CD4-positive, alpha-beta T cell treated with Interleukin-2 at 100 ng/mL for 4 hours (primary cell): ENCODE data around the gene GLTPD2.
"Not testable (repeated sequence)": the region's sequence is repeated elsewhere in the genome, so short reads cannot be mapped to it uniquely, and the experiment has no call there.

Experiments
- DNase-seq: peaks from one replicate; pipeline ENCODE4 v3.0.0-alpha.2; 2020; ENCODE audit warnings: low spot score

The GLTPD2 gene

DNA sequence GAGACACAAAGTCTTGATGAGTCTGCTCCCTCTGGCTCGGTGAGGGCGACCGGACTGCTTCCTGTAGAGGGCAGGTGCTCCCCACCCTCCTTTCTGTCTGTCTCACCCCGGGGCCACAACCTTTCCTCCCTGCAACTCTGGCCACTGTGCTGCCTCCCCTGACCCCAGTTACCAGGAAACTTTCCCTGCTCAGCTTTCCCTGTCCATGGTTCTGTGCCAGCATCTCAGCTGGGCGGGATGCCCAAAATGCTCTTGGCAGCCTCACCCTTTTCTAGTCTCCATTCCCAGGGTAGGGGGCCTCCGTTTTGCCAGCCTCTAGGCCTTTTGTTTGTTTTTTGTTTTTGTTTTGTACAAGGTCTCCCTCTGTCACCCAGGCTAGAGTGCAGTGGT, 19.6 kb downstream of the GLTPD2 start:
- DNase-seq, result no peak

DNA sequence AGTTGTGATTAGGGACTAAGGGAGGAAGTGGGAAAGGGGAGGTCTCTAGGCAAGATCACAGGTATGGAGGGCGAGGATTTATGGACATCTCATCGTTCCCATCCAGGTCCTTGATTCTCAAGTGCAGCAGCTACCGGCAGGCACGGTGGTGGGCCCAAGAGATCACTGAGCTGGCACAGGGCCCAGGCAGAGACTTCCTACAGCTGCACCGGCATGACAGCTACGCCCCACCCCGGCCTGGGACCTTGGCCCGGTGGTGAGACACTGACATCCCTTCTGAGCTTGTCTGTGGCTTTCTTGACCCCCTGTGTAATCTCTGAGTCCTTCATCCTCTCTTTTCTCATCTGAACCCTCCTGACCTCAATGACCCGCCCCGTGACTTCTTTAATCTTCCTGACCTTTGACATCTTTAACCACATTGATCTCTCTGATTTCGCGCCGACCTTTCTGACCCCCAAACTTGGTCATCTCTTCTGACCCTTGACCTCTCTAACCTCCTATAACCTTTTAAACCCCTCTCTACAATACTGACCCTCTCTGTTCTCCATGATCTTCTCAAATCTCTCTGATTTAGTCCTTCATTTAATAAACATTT, 22.0 kb downstream of the GLTPD2 start:
- DNase-seq, result no peak

DNA sequence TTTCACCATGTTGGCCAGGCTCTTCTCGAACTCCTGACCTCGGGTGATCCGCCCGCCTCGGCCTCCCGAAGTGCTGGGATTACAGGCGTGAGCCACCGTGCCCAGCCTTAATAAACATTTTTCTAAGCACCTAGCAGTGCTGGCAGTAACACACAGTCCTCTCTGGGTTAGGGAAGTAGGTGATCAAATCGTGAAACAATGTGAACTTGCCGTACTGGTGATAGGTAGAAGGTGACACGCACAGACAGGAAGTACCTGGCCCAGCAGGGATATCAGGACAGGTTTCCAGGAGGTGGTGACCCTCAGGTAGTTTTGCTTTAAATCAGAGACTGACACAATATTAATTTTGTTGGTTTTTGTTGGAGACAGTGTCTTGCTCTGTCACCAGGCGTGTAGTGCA, 22.7 kb downstream of the GLTPD2 start:
- DNase-seq, result no peak

DNA sequence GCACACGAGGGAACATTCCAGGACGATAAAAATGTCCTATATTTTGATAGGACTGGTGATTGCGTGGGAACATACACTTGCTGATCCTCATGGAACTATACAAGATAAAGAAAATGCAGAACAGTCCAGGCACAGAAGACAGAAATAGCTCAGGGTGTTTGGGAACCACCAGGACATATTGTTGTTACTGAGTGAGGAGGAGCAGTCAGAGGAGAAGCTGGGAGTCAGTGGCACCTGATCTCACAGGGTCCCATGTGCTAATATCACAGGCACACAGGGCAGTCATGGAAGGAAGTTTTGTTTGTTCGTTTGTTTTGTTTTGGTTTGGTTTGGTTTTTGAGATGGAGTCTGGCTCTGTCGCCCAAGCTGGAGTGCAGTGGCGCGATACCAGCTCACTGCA, 23.9 kb downstream of the GLTPD2 start:
- no peak for DNase-seq

DNA sequence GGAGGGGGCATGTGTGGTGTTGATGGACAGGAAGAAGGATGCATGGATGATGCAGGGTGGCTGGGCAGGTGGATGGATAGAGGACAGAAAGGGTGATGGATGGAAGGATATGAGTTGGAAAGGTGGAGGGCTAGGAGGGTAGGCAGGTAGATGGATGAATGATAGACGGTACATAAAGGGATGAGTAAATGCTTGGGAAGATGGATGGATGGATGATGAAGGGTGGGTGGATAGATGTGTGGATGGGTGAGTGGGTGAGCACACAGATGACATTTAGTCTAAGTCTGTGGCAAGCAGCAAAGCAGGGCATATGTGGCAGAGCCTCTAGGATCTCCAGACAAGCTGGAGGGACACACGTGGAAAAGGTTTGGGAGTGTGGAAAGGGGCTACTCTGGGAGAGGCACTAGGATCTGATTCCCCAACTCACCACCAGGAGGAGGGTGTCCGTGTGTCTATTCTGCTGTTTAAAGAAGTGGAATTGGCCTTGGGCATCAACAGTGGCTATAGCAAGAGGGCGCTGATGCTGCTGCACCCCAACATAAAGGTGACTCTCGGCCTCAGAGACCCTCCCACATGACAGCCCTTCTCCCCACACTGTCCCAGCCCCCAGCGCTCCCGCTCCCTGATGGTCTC, 26.4 kb downstream of the GLTPD2 start:
- DNase-seq, result no peak

DNA sequence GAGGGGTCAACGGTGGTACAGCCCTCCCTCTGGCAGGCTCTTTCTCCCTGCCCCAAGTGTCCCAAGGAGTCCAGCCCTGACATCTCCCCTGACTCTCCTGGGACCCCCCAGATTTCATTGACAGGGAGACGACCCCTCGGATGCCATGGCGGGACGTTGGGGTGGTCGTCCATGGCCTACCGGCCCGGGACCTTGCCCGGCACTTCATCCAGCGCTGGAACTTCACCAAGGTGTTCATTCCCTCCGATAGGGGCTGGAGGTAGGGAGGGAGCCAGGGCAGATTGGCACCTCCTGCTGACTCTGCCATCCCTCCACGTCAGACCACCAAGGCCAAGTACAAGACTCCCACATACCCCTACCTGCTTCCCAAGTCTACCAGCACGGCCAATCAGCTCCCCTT, 28.1 kb downstream of the GLTPD2 start:
- no peak for DNase-seq

DNA sequence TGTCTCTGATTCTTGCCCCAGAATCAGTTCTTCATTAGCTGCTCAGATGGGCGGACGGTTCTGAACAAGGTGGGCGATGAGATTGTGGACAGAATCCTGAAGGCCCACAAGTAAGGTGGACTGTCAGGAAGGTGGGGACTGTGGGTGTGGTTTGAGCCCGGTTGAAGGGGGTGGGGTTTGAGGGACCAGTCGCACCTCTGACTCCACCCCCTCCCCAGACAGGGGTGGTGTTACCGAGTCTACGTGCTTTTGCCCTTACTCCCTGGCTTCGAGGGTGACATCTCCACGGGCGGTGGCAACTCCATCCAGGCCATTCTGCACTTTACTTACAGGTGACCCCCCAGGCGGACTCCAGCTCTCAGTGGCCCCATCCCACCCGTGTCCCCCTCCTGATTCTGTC, 29.5 kb downstream of the GLTPD2 start:
- DNase-seq, result no peak

DNA sequence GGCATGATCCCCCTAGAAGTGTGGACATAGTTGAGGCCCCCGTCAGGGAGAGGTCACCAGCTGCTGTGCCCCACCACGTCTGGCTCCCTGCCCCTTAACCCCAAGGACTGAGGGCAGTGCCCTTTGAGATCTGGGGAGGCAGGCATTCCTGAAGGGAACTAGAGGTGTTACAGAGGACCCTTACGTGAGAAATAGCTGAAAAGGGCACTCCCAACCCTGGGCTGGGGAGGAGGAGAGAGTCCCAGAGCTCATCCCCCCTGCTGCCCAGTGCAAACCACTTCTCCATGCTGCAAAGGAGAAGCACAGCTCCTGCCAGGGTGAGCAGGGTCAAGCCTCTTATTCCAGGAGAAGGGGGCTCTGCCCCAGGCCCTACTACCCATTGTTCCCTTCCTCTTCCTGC, 34.1 kb downstream of the GLTPD2 start:
- DNase-seq, result no peak

DNA sequence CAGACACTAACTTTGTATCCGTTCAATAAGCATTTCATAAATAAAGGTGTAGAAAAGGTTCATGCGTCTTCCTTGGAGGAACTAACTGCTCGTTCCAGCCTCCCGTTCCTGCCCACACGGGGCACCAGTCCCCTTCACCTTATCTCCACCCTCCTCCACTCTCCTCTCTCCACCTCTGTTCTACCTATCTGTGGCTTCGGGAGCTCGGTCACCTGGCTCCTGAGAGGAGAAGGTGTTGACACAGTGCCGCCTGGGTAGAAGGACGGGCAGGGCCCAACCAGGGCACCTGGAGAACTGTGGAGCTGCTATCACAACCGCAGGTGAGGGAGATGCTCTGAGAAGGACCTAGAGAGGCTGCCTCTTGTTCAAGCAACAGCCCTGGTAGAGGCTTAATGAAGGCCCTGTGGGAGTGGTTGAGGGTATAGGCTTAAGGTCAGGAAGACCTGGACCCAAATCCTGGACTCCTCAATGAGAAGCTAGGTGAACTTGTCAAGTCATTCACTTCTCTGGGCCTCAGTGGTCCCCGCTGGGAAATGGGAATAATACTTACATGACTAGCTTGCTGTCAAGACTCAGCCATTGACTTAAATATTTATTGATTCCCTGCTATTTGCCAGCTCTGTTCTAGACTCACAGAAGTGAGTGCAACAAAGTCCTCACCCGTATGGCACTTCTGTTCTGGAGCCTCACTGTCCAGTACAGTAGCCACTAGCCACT, 34.8 kb downstream of the GLTPD2 start:
- DNase-seq, result no peak

DNA sequence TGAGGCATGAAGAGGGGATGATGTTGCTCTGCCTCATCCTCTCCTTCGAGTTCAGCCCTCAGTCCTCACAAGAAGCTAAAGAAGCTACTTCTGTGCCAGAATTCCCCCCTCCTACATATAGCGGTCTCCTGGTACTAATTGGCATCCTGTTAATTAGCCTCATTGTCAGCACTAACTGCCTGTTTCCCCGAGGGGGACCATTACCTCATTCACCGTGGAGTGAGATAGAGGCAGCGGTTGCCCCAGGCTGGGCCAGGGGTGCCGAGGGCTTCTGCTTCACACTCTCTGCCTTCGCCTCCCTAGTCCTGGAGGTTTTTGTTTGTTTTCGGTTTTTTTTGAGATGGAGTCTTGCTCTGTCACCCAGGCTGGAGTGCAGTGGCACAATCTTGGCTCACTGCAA, 38.6 kb downstream of the GLTPD2 start:
- DNase-seq, result no peak

DNA sequence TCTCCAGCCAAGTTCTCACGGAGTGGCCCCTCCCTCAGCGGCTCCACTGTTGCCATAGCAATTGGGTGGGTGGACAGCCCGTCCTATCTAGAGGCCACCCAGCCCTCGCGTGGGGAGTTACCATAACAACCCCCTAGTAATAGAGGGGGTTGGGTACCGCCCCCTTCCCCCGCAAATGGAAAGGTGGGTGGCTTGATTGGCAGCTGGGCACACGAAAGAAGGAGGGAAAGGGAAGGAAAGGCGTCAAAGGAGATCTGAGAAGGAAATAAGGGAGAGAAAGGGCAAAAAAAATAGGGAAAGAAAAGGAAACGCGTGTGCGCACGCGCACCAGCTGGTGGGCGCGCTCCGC, 44.0 kb downstream of the GLTPD2 start:
- DNase-seq, result not testable (repeated sequence)

DNA sequence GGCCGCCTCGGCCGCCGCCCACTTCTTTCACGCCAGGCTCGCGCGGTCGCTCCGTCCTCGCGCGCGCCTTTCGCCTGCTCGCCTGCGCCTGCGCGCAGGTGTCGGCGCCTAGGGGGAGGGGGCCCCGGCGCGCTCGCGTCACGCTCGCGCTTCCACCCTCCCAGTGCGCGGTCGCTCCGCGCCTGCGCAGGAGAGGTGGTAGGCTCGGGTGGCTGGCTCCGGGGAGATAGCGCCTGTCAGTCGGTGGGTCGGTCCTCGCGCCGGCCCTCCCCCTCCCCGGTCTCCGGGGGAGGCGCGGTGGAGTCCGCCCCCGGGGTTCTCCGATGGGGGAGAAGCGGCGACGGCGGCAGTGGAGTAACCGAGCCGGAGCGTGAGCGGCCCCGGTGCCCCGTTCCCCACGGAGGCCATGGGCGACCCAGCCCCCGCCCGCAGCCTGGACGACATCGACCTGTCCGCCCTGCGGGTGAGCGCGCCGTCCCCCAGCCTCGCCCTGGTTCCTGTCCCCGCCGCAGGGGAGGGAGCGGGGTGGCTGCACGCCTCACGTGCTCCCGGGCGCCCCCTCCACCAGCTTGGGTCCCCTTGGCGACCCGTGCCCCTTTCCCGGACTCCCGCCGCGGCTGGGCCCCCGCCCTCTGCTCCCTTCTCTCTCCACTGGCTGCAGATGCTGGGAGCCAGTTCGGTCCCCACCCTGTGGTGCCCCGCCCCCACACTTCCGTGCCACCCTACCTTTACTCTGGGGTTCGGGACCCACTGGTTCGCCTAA, 44.6 kb downstream of the GLTPD2 start, which contains the start of gene MINK1:
Gene MINK1, plus strand, starts transcription at position 163 of the 763 bp plus-strand sequence. Its CDS starts 244 bp downstream, at position 407.
- DNase-seq, result peak; percentile 93

DNA sequence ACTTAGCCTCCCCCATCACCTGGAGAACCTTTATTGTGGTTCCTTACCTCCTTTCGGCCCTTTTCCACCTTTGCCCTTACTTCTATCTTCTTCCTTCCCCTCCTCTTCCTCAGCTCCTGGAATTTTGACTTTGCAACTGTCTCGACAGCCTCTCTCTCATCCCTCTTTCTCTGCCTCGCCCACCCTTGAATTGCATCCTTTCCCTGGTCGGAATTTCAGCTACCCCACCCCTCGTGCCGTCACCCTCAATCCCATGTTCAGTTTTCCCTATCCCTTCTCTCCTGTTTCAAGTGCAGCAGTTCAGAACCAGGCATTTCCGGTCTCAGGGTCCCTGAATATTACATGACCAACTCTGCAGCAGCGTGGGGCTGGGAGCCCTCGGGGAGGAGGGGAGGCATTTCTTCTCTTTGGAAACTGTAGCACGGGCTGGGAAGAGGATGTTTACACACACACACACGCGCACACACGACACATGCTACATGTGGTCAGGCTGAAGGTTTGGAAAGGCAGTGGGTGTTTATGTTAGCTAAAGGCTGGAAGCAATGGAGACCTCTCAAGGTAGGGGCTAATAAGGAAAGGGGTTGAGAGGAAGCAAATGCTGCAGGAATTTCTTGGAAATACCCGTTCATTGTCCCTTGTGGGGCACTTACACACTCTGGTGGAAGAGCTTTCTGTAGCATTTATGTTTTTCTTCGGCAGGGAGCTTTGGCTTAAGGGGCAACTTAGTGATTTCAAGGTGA, 45.3 kb downstream of the GLTPD2 start:
- DNase-seq, result peak; percentile 1

DNA sequence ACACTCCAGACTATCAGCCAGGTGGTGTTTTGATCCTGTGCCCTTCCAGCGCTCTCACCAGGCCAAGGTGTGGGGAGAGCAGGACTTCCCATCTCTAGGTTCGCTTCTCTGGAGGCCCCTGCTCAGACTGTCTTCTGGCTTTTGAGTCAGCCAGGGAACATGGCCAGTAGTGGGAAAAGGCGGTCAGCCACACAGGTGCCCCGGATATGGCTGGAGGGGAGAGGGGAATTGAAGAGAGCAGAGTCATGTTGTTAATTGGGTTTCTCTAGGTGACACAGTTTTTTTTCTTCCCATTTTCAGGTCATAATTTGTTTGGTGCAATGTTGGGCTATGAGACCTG, 45.9 kb downstream of the GLTPD2 start:
- DNase-seq, result no peak

DNA sequence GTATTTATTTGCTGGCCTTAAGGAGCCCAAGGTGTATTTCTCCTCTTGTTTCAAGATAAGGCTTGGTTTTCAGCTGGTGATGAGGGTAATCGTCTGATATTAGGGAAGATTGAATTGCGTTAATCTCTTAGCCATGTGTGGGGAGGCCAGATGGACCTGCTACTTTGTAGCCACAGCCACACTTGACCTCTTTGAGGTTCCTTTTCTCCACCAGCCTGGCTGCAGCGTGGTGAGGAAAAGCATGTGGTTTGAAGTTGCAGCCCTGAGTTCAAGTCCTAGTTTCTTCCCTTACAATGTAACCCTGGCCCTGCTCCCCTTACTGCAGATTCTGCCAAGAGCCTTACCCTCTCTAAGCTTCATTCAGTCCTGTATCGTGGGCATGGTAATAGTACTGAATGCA, 47.5 kb downstream of the GLTPD2 start:
- no peak for DNase-seq

DNA sequence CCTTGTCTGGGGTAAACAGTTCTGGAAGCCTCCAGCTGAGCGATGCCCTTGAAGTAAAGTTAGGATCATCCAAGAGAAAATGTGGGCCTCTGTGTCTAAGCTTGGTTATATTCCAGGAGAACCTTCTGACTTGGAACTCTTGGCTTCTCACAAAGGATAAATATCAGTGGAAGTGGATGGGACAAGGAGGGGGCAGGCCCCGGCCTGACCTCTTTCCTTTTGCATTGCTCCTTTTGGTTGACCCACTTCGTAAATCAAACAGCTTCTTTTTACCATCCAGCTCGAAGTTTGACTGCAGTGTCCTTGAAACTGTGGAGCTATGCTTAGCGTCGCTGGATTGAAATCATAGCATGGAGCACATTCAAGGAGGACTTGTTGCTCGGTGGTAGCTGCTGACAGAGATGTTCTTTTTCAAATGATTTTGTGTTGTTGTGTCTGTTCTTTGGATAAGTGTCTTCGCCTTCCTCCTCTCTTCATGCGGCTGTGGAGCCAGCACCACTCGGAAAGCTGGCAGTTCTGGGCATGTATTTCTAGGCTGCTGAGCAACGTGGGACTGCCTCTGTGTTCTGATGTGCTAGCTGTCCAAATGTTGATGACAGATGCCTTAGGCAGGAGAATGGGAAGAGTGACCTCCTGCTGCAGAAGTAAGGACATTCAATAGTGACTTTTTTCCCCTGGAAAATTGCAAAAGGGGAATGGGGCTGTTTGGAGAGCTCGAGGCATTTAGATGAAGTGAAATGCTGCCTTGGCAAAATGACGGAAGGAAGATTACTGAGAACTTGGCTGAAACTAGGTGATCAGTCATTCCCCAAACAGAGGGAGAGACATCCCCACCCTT, 48.9 kb downstream of the GLTPD2 start:
- DNase-seq, result no peak

DNA sequence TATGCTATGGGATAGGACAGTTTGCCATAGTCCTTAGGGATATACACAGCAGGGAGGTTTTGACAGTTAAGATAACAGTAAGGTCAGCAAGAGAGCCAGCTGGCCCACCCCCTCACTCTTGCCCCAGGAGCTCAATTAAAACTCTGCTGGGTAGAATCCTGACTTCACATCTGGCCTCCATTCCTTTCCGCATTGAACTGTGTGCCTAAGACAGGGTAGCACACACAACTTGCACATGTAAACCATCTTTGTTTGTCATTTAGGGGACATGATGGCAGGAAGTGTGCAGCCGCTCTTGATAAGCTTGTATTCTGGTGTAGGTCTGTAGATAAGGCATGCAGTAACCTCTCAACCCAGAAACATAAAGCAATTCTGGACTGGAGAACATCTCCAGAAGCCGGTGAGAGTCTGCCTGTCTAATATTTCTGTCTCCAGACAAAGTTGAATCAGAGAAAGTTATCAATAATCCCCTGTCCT, 49.6 kb downstream of the GLTPD2 start:
- DNase-seq, result no peak

DNA sequence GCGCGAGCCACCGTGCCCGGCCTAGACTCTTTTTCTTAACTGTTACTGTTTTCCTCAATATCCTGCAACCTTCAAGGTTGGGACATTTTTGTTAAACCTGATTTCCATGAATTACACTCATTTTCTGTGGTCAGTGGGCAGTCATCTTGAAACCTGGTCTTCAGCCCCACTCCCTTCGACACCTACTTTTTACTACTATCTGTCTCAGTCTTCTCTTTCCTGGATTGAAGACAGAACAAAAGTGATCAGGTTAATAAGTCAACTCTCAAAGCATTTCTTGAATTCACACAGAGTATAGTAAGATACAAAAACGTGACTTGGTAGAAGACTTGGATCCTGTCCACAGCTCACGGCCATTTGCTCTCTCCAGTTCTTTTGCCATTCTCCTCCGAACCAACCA, 50.5 kb downstream of the GLTPD2 start:
- DNase-seq, result no peak
